Measurements from ENCODE around the gene RFX4. TPM values are rescaled to one million over a fixed set of nuclear protein-coding genes. Genes with fewer than 3 reads are reported as not detected.

RFX4 gene
- total and polyA plus RNA-seq, 2 donors from 2014 or later, result not detected

DNA sequence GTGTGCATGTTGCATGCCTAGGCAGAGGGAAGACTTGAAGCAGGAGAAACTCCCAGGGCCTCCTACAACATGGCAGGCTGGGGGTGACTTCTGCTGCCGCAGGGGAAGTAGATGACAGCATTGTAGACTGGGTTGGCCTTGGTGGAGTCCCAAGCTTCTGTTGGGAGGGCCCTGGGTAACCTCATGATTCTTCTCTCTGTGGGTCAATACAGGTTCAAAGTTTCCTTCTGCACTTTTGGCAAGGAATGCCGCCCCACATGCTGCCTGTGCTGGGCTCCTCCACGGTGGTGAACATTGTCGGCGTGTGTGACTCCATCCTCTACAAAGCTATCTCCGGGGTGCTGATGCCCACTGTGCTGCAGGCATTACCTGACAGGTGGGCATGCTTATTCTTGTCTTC lies 113.3 kb downstream of the RFX4 start:
- H3K4me1 ChIP-seq (ENCODE audit: control insufficient read depth in 2 of 3, insufficient read depth in 2 of 3, low read depth in 1 of 3, low read length in 3 of 3), result no peaks in the 10 kb centered on the region
- no peaks in the 10 kb centered on the region for H3K27me3 ChIP-seq (ENCODE audit: control insufficient read depth, insufficient read depth, low read length)
- no peak overlapping the region for H3K27ac ChIP-seq (ENCODE audit: low read depth in 2 of 2, low read length in 2 of 2)
- no peak for TF ChIP-seq CTCF (IDR thresholded peaks at IDR 0.05; ENCODE audit: borderline replicate concordance, extremely low read depth, insufficient read depth)
- H3K4me3 ChIP-seq (ENCODE audit: low read length in 3 of 3), result no peak overlapping the region
- no peaks in the 10 kb centered on the region for H3K36me3 ChIP-seq (ENCODE audit: control insufficient read depth in 2 of 3, insufficient read depth in 3 of 3, low read length in 3 of 3)
- H3K9me3 ChIP-seq (ENCODE audit: control insufficient read depth in 2 of 3, insufficient read depth in 1 of 3, low read length in 3 of 3), result peaks cover 0 to 3% (median 0%) of the 10 kb centered on the region in 3 donors
- intact Hi-C loops (cut with DNase I), result no loop called here
- no peak overlapping the region for H3K9ac ChIP-seq (ENCODE audit: low read length in 3 of 3)
- DNase-seq, result no peak
- no peak for FAIRE-seq

DNA sequence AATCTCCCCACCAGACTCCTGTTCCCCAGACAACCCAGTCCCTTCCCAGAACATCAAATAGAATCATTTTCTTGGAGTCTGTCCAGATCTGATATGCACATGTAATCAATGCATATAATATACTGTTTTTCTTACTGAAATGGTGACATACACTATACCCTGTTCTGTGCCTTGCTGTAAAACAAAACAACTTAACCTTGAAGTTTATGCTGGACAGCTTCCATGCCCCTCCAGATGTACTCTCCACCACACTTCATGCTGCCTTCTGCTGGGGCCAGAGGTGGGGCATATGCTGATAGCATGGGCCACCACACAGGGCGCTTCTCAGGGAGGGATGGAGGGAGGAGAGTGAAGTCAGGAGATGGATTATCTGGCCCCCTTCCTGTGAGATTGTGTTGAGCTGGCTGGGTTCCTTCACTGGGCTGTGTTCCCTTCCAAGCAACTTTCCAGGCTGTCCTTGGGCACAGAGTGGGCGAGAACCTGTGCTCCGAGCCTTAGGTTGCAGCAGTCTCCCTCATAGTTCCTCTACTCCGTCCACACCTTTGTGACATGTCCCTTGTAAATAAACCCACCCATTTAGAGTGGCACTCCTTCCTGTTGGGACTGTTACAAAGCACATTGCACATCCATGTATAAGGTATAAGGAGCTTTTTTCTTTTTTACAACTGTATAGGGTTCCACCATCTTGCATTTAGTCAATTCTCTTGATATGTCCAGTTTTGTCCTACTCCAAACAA lies 114.0 kb downstream of the RFX4 start:
- H3K27me3 ChIP-seq (ENCODE audit: control insufficient read depth, insufficient read depth, low read length), result no peaks in the 10 kb centered on the region
- DNase-seq, result no peak
- H3K27ac ChIP-seq (ENCODE audit: low read depth in 2 of 2, low read length in 2 of 2), result no peak overlapping the region
- no peaks in the 10 kb centered on the region for H3K4me1 ChIP-seq (ENCODE audit: control insufficient read depth in 2 of 3, insufficient read depth in 2 of 3, low read depth in 1 of 3, low read length in 3 of 3)
- no peak overlapping the region for H3K9ac ChIP-seq (ENCODE audit: low read length in 3 of 3)
- no peaks in the 10 kb centered on the region for H3K36me3 ChIP-seq (ENCODE audit: control insufficient read depth in 2 of 3, insufficient read depth in 3 of 3, low read length in 3 of 3)
- intact Hi-C loops (cut with DNase I), result no loop called here
- FAIRE-seq, result no peak
- no peak for TF ChIP-seq CTCF (IDR thresholded peaks at IDR 0.05; ENCODE audit: borderline replicate concordance, extremely low read depth, insufficient read depth)
- no peak overlapping the region for H3K4me3 ChIP-seq (ENCODE audit: low read length in 3 of 3)
- H3K9me3 ChIP-seq (ENCODE audit: control insufficient read depth in 2 of 3, insufficient read depth in 1 of 3, low read length in 3 of 3), result peaks cover 0 to 3% (median 0%) of the 10 kb centered on the region in 3 donors

GRCh38 chr12:106704081-106704480 lies 121.3 kb downstream of the RFX4 start:
- H3K9ac ChIP-seq (ENCODE audit: low read length in 3 of 3), result no peak overlapping the region

More at GRCh38 chr12:106704081-106704480, 121.3 kb downstream of the RFX4 start:
- no peaks in the 10 kb centered on the region for H3K36me3 ChIP-seq (ENCODE audit: control insufficient read depth in 2 of 3, insufficient read depth in 3 of 3, low read length in 3 of 3)
- FAIRE-seq (no peak), DNase-seq (no peak)
- no peak for TF ChIP-seq CTCF (IDR thresholded peaks at IDR 0.05; ENCODE audit: borderline replicate concordance, extremely low read depth, insufficient read depth)
- H3K27ac ChIP-seq (ENCODE audit: low read depth in 2 of 2, low read length in 2 of 2), result no peak overlapping the region
- H3K4me3 ChIP-seq (ENCODE audit: low read length in 3 of 3), result no peak overlapping the region
- intact Hi-C loops (cut with DNase I), result no loop called here
- H3K9me3 ChIP-seq (ENCODE audit: control insufficient read depth in 2 of 3, insufficient read depth in 1 of 3, low read length in 3 of 3), result no peaks in the 10 kb centered on the region
- no peaks in the 10 kb centered on the region for H3K4me1 ChIP-seq (ENCODE audit: control insufficient read depth in 2 of 3, insufficient read depth in 2 of 3, low read depth in 1 of 3, low read length in 3 of 3)
- H3K27me3 ChIP-seq (ENCODE audit: control insufficient read depth, insufficient read depth, low read length), result no peaks in the 10 kb centered on the region
